PC-9 (cell line): ENCODE results near the gene THNSL1. TPM values are rescaled to one million over a fixed set of nuclear protein-coding genes. Genes with fewer than 3 reads are reported as not detected.

ENCODE experiments used
- BruUV-seq: library from RNA; stranded (reverse); fragments of 400-500 nt; replicated peaks from 2 replicates; lab custom pipeline; 2021; lab: Mats Ljungman, UMichigan
- CTCF ChIA-PET: fragments of 300-600 bp; sonication (Branson Sonifier 250); formaldehyde crosslinking; loops from one replicate; lab custom pipeline; 2022; ENCODE audit warnings: antibody characterized with exemption; lab: Charles Lee
- POLR2A ChIA-PET: fragments of 300-600 bp; sonication (Branson Sonifier 250); formaldehyde crosslinking; loops from one replicate; lab custom pipeline; 2022; ENCODE audit warnings: antibody characterized with exemption; ENCODE audit not compliant: unreplicated experiment; lab: Charles Lee
- DNase-seq, 2 experiments: peaks; one replicate each; pipeline versions ENCODE4 v3.0.0 to v3.0.0-alpha.2; 2015 to 2022; ENCODE audit warnings: mixed read lengths in 1 of 2
- H2AFZ ChIP-seq: fragments of 200-600 bp; sonication (generic); 2 replicates; pipeline ENCODE4 v1.8.1; 2017; ENCODE audit warnings: antibody characterized with exemption
- H3F3A ChIP-seq: fragments of 200-600 bp; sonication (generic); 2 replicates; pipeline ENCODE4 v1.8.1; 2017; ENCODE audit warnings: antibody characterized with exemption, mild to moderate bottlenecking, low read depth; ENCODE audit not compliant: insufficient read depth
- H3K27ac ChIP-seq: fragments of 200-600 bp; sonication (generic); 2 replicates; pipeline ENCODE4 v1.6.1; 2016; ENCODE audit warnings: mixed run types
- H3K27me3 ChIP-seq: fragments of 200-600 bp; sonication (generic); 2 replicates; pipeline ENCODE4 v1.6.1; 2016; ENCODE audit warnings: low read depth, mixed run types; ENCODE audit not compliant: insufficient read depth
- H3K36me3 ChIP-seq: fragments of 200-600 bp; sonication (generic); 2 replicates; pipeline ENCODE4 v1.6.1; 2016; ENCODE audit warnings: low read depth, mixed run types
- H3K4me1 ChIP-seq: fragments of 200-600 bp; sonication (generic); replicated peaks from 2 replicates; pipeline ENCODE4 v1.6.1; 2016; ENCODE audit warnings: mixed run types; ENCODE audit not compliant: insufficient read depth
- H3K4me2 ChIP-seq: fragments of 200-600 bp; sonication (generic); 2 replicates; pipeline ENCODE4 v1.6.1; 2017; ENCODE audit warnings: mixed run types
- H3K4me3 ChIP-seq: fragments of 200-600 bp; sonication (generic); 2 replicates; pipeline ENCODE4 v1.6.1; 2016; ENCODE audit warnings: mixed run types
- H3K79me2 ChIP-seq: fragments of 200-600 bp; sonication (generic); 2 replicates; pipeline ENCODE4 v1.6.1; 2017; ENCODE audit warnings: low read depth, mixed run types
- H3K9me2 ChIP-seq: fragments of 200-600 bp; sonication (generic); 2 replicates; pipeline ENCODE4 v1.8.1; 2017; ENCODE audit warnings: mild to moderate bottlenecking; ENCODE audit not compliant: insufficient read depth
- H3K9me3 ChIP-seq: fragments of 200-600 bp; sonication (generic); 2 replicates; pipeline ENCODE4 v1.8.1; 2016; ENCODE audit warnings: low read depth; ENCODE audit not compliant: insufficient read depth
- H4K20me1 ChIP-seq: fragments of 200-600 bp; sonication (generic); 2 replicates; pipeline ENCODE4 v1.8.1; 2017; ENCODE audit not compliant: insufficient read depth
- EZH2 ChIP-seq: fragments of 200-600 bp; sonication (generic); IDR thresholded peaks from 2 replicates; pipeline ENCODE4 v1.8.0; 2017; ENCODE audit warnings: antibody characterized with exemption, low read depth
- intact Hi-C: fragments of 100-400 bp; cut with micrococcal nuclease; formaldehyde crosslinking; loops from one replicate; pipeline ENCODE4 v1.10.0; 2022; ENCODE audit not compliant: unreplicated experiment
- total RNA-seq: library from RNA; stranded (reverse); gene quantifications from 2 replicates; pipeline ENCODE4 v1.2.3, GENCODE V29; 2021
- TF ChIP-seq, protein P1 (sequence below): fragments of 200-600 bp; sonication (generic); conservative IDR thresholded peaks from 2 replicates; pipeline ENCODE4 v1.6.1; 2017; ENCODE audit warnings: mixed run types, antibody characterized with exemption, mild to moderate bottlenecking, moderate library complexity

THNSL1 gene
- total RNA-seq, 1 experiment from 2014 or later = 6.8 TPM

DNA sequence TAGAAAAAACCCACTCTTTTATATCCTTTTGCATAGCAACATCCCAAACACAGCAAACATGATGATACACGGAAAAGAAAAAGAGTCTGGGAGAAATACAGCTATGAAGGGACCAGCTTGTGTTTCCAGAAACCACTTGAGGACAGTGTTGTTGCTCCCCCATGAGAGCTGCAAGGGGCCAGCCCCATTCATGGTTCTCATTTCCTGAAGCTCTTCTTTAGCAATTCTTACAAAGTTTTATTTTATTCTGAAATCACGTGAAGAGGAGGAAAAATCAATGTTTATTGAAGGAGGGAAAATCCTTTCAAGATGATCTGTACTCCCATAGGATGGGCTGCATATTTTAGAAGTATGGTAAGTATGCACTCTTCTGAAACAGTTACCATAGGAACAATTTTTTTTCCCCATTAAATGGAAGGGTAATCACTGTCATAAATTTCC, 46.6 kb upstream of the THNSL1 start:
- Histone ChIP-seq H3K9me2 (no peaks in the 10 kb centered on the region), H3K4me3 (no peak overlapping the region), H3K36me3 (no peaks in the 10 kb centered on the region), H3F3A (no peaks in the 10 kb centered on the region), H3K9me3 (no peaks in the 10 kb centered on the region), H3K27me3 (no peaks in the 10 kb centered on the region), H3K4me2 (no peak overlapping the region), H3K79me2 (no peaks in the 10 kb centered on the region), H3K27ac (no peak overlapping the region), H3K4me1 (no peaks in the 10 kb centered on the region), H2AFZ (no peak overlapping the region), H4K20me1 (no peaks in the 10 kb centered on the region)
- intact Hi-C loops = no loop called here
- DNase-seq = no peak
- CTCF ChIA-PET = no interaction called here
- POLR2A ChIA-PET = no interaction called here
- TF ChIP-seq, protein P1, sequence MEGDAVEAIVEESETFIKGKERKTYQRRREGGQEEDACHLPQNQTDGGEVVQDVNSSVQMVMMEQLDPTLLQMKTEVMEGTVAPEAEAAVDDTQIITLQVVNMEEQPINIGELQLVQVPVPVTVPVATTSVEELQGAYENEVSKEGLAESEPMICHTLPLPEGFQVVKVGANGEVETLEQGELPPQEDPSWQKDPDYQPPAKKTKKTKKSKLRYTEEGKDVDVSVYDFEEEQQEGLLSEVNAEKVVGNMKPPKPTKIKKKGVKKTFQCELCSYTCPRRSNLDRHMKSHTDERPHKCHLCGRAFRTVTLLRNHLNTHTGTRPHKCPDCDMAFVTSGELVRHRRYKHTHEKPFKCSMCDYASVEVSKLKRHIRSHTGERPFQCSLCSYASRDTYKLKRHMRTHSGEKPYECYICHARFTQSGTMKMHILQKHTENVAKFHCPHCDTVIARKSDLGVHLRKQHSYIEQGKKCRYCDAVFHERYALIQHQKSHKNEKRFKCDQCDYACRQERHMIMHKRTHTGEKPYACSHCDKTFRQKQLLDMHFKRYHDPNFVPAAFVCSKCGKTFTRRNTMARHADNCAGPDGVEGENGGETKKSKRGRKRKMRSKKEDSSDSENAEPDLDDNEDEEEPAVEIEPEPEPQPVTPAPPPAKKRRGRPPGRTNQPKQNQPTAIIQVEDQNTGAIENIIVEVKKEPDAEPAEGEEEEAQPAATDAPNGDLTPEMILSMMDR = no peak
- no peak for TF ChIP-seq EZH2
- no TSS peak for BruUV-seq

DNA sequence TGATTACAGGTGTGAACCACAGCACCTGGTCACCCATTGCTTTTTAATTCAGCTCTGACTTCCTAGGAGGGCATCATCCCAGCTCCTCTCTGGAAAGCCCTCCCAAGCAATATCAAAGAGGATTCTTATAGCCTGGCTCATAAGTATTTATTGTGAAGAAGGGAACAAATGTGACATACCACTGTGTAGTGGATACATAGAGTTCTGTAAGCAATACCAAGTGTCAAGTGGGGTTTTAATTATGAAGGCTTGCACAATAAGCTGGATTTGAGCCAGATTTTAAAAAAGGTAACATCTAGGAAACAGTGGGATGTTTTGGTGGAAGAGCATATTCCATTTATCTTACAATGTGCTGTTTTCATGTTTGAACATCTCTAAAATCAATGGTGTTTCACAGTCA, 45.0 kb upstream of the THNSL1 start:
- no TSS peak for BruUV-seq
- Histone ChIP-seq H3K9me3 (no peaks in the 10 kb centered on the region), H3K79me2 (no peaks in the 10 kb centered on the region), H4K20me1 (no peaks in the 10 kb centered on the region), H3K4me3 (no peak overlapping the region), H3K27me3 (no peaks in the 10 kb centered on the region), H3K4me2 (no peak overlapping the region), H3K27ac (no peak overlapping the region), H3K9me2 (no peaks in the 10 kb centered on the region), H2AFZ (no peak overlapping the region), H3F3A (no peaks in the 10 kb centered on the region), H3K4me1 (no peaks in the 10 kb centered on the region), H3K36me3 (no peaks in the 10 kb centered on the region)
- DNase-seq = no peak
- POLR2A ChIA-PET = no interaction called here
- intact Hi-C loops = no loop called here
- TF ChIP-seq, protein P1 = no peak
- TF ChIP-seq EZH2 = no peak
- CTCF ChIA-PET = interaction anchor here (0.6 kb wide), 1 partner anchor 361 kb away, joined by 3 read pairs; no protein-coding TSS in a partner anchor

DNA sequence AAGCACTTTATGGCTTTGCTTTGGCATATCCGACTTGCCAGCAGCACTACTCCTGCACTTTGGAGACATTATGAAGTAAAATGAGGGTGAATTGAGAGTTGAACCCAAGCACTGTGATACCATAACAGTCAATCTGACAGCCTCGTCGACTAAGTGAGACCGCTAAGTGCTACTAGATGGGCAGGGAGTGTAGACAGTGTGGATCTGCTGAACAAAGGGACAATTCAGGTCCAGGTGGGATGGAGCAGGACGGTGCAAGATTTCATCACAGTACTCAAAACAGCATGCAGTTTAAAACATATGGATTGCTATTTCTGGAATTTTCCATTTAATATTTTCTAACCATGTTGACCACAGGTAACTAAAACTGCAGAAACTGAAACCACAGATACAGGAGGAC, 43.2 kb upstream of the THNSL1 start:
- H3K79me2 ChIP-seq = no peaks in the 10 kb centered on the region
- H3K27ac ChIP-seq = no peak overlapping the region
- ChIA-PET POLR2A (no interaction called here), CTCF (no interaction called here)
- TF ChIP-seq, protein P1 = no peak
- no peak for TF ChIP-seq EZH2
- no peaks in the 10 kb centered on the region for H3K9me2 ChIP-seq
- H3F3A ChIP-seq = no peaks in the 10 kb centered on the region
- H3K4me1 ChIP-seq = no peaks in the 10 kb centered on the region
- H3K36me3 ChIP-seq = no peaks in the 10 kb centered on the region
- intact Hi-C loops = no loop called here
- H3K9me3 ChIP-seq = no peaks in the 10 kb centered on the region
- no peak overlapping the region for H2AFZ ChIP-seq
- no peaks in the 10 kb centered on the region for H4K20me1 ChIP-seq
- H3K4me2 ChIP-seq = no peak overlapping the region
- no TSS peak for BruUV-seq
- H3K27me3 ChIP-seq = no peaks in the 10 kb centered on the region
- DNase-seq = no peak
- no peak overlapping the region for H3K4me3 ChIP-seq
